Hypothalamus (tissue), 51 donors: ENCODE data around the gene KLHL25.

ENCODE experiments used
- DNase-seq, 51 donors: peaks; one replicate each; lab custom pipeline; 2025; lab: John Stamatoyannopoulos, UW

Gene KLHL25

GRCh38 chr15:85723960-85724945 lies 70.5 kb downstream of the KLHL25 start:
- DNase-seq = no peak

GRCh38 chr15:85722374-85723152 lies 72.2 kb downstream of the KLHL25 start:
- no peak for DNase-seq

GRCh38 chr15:85718981-85719380 lies 75.7 kb downstream of the KLHL25 start:
- no peak for DNase-seq

- no peak for DNase-seq
These were observed 76.3 kb downstream of the KLHL25 start for GRCh38 chr15:85718271-85718971.

- DNase-seq = no peak
These were observed 77.5 kb downstream of the KLHL25 start for GRCh38 chr15:85717212-85717611.

GRCh38 chr15:85716261-85716660 lies 78.5 kb downstream of the KLHL25 start:
- DNase-seq = no peak

- no peak for DNase-seq
These were observed 83.0 kb downstream of the KLHL25 start for GRCh38 chr15:85711580-85712192.

- DNase-seq = no peak
These were observed 84.3 kb downstream of the KLHL25 start for GRCh38 chr15:85710340-85710842.
